HepG2 (cell line): ENCODE results near the gene ZSCAN5C. TPM values are rescaled to one million over a fixed set of nuclear protein-coding genes. Genes with fewer than 3 reads are reported as not detected.
A peak's percentile ranks its signal among the peaks of the same experiment; 100 is the strongest.

Source experiments
- GATAD1 ChIP-seq: IDR thresholded peaks from 2 replicates; pipeline ENCODE4 v1.6.1; 2016; ENCODE audit warnings: missing genetic modification reagents, missing compliant biosample characterization
- GATAD2A ChIP-seq: IDR thresholded peaks from 2 replicates; pipeline ENCODE4 v1.6.1; 2016
- MAZ ChIP-seq, 2 experiments: sonication (generic) in 1 of 2; formaldehyde crosslinking in 1 of 2; IDR thresholded peaks; 2 replicates each; pipeline versions ENCODE4 v1.5.0 to v1.6.1; 2012 to 2020; ENCODE audit warnings: low read depth in 2 of 2, mild to moderate bottlenecking in 2 of 2, borderline replicate concordance in 1 of 2, improper control_type of control experiment in 1 of 2, low read length in 1 of 2, missing genetic modification reagents in 1 of 2, moderate library complexity in 1 of 2
- MEF2D ChIP-seq: sonication (generic); formaldehyde crosslinking; IDR thresholded peaks from 2 replicates; pipeline ENCODE4 v1.5.1; 2020; ENCODE audit warnings: mild to moderate bottlenecking, missing genetic modification reagents
- MIER2 ChIP-seq: IDR thresholded peaks from 2 replicates; pipeline ENCODE4 v1.6.1; 2016; ENCODE audit warnings: missing biosample characterization, missing genetic modification reagents
- MTA3 ChIP-seq: sonication (generic); formaldehyde crosslinking; IDR thresholded peaks from 2 replicates; pipeline ENCODE4 v1.4.0; 2020; ENCODE audit warnings: missing genetic modification reagents
- MTF2 ChIP-seq: sonication (generic); formaldehyde crosslinking; IDR thresholded peaks from 2 replicates; pipeline ENCODE4 v1.5.0; 2020; ENCODE audit warnings: missing genetic modification reagents, borderline replicate concordance
- NCOA2 ChIP-seq: sonication (generic); formaldehyde crosslinking; IDR thresholded peaks from 2 replicates; pipeline ENCODE4 v1.8.0; 2022; ENCODE audit warnings: inconsistent platforms
- RELA ChIP-seq: sonication (generic); formaldehyde crosslinking; IDR thresholded peaks from 2 replicates; pipeline ENCODE4 v1.4.0; 2020; ENCODE audit warnings: missing genetic modification reagents
- SALL1 ChIP-seq: sonication (generic); formaldehyde crosslinking; IDR thresholded peaks from 2 replicates; pipeline ENCODE4 v1.8.0; 2022; ENCODE audit warnings: mild to moderate bottlenecking, missing genetic modification reagents
- SMAD1 ChIP-seq: sonication (generic); formaldehyde crosslinking; IDR thresholded peaks from 2 replicates; pipeline ENCODE4 v1.4.0; 2020; ENCODE audit warnings: missing genetic modification reagents, low read depth, mild to moderate bottlenecking, borderline replicate concordance
- ZFP91 ChIP-seq: sonication (generic); formaldehyde crosslinking; IDR thresholded peaks from 2 replicates; pipeline ENCODE4 v1.9.0; 2022; ENCODE audit warnings: missing genetic modification reagents, mild to moderate bottlenecking, borderline replicate concordance
- ZFX ChIP-seq: sonication (generic); formaldehyde crosslinking; IDR thresholded peaks from 2 replicates; pipeline ENCODE4 v1.4.0; 2020; ENCODE audit warnings: mild to moderate bottlenecking, low read depth, missing genetic modification reagents, moderate library complexity
- ZNF343 ChIP-seq: sonication (generic); formaldehyde crosslinking; IDR thresholded peaks from 2 replicates; pipeline ENCODE4 v1.4.0; 2020; ENCODE audit warnings: mild to moderate bottlenecking, missing genetic modification reagents
- ZNF563 ChIP-seq: sonication (generic); formaldehyde crosslinking; IDR thresholded peaks from 2 replicates; pipeline ENCODE4 v1.8.0; 2022; ENCODE audit warnings: mild to moderate bottlenecking, moderate library complexity, missing genetic modification reagents
- ZSCAN9 ChIP-seq: IDR thresholded peaks from 2 replicates; pipeline ENCODE4 v1.6.1; 2016; ENCODE audit warnings: borderline replicate concordance
- polyA plus RNA-seq, 8 experiments: library from polyadenylated mRNA; depleted of rRNA in 3 of 8; stranded (reverse) in 7 of 8; unstranded in 1 of 8; fragments of >200 nt; fragmentation: Illumina TruSeq in 4 of 8; extraction: Trizol in 4 of 8; gene quantifications; 2 replicates each; pipeline versions ENCODE4 v1.2.1 to v1.2.3, GENCODE V29; 2011 to 2016; ENCODE audit warnings: low read depth in 4 of 8, missing spikeins in 1 of 8, mixed read lengths in 1 of 8; ENCODE audit not compliant: insufficient read depth in 1 of 8
- total RNA-seq, 5 experiments: library from RNA; depleted of rRNA; stranded (reverse); fragments of >200 nt; fragmentation: Illumina TruSeq; extraction: Trizol; gene quantifications; 2 replicates each; pipeline ENCODE4 v1.2.3, GENCODE V29; 2016; ENCODE audit warnings: low read depth in 1 of 5
- TF ChIP-seq, protein P1 (sequence below), 2 experiments: IDR thresholded peaks; 2 replicates each; pipeline ENCODE4 v1.6.1; 2011 to 2012; ENCODE audit warnings: low read length in 2 of 2, borderline replicate concordance in 1 of 2, low read depth in 1 of 2, mild to moderate bottlenecking in 1 of 2, moderate library complexity in 1 of 2
- TF ChIP-seq, protein P2 (sequence below): IDR thresholded peaks from 2 replicates; pipeline ENCODE4 v1.6.1; 2016; ENCODE audit warnings: mild to moderate bottlenecking, missing biosample characterization, missing genetic modification reagents
- TF ChIP-seq, protein P3 (sequence below): sonication (generic); formaldehyde crosslinking; conservative IDR thresholded peaks from 2 replicates; pipeline ENCODE4 v1.4.0; 2020; ENCODE audit warnings: missing genetic modification reagents
- TF ChIP-seq, protein P4 (sequence below): IDR thresholded peaks from 2 replicates; pipeline ENCODE4 v1.6.1; 2016; ENCODE audit warnings: mild to moderate bottlenecking
- TF ChIP-seq, protein P5 (sequence below): sonication (generic); formaldehyde crosslinking; IDR thresholded peaks from 2 replicates; pipeline ENCODE4 v1.4.0; 2020; ENCODE audit warnings: missing genetic modification reagents

The ZSCAN5C gene
- total and polyA plus RNA-seq, 2 of the 13 experiments (the other 11 are each of a cell fraction or from before 2014, with no cell fraction given): not detected

DNA sequence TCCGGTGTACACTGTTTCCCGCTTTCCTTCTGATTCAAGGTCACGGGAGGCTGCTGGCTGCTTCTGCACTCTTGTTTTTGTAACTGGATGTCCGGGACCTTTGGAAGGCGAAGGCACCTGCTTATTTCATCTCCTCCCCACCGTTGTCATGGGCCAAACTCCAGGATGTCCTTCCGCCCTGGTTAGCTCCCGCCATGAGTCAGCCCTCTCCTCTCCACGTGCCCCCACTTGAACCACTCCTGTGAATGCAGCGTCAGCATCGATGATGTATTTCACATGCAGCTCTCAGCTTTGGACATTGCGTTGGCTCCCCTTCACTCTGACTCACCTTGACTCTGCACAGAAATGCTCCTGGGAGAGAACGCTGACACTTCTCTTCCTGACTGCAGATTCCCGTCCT lies 31.8 kb upstream of the ZSCAN5C start (continued):
- TF ChIP-seq MTF2 (CRISPR knock-in tag) (no peak), GATAD1 (CRISPR knock-in tag) (peak; percentile 56; the same call in 1 of the 2 replicates), ZFP91 (CRISPR knock-in tag) (peak; percentile 45; the same call in 1 of the 2 replicates), ZFX (peak; percentile 52; the same call in 1 of the 2 replicates), ZNF563 (peak; percentile 59; the same call in 1 of the 2 replicates), NCOA2 (CRISPR knock-in tag) (0 out of 2 replicates have a peak, but pooled peaks have one; percentile 43), MAZ (IDR thresholded peaks at IDR 0.05; ENCODE audit: borderline replicate concordance, low read depth, low read length) (peak; percentile 72; the same call in 1 of the 2 replicates), MAZ (CRISPR knock-in tag; IDR thresholded peaks at IDR 0.05; ENCODE audit: low read depth) (0 out of 2 replicates have a peak, but pooled peaks have one; percentile 43), MEF2D (peak; percentile 67), MIER2 (CRISPR knock-in tag) (peak; percentile 86; the same call in 1 of the 2 replicates), ZNF343 (no peak), SALL1 (peak; percentile 91), GATAD2A (CRISPR knock-in tag) (peak; percentile 77), MTA3 (CRISPR knock-in tag) (no peak), ZSCAN9 (CRISPR knock-in tag) (no peak), RELA (CRISPR knock-in tag) (no peak), SMAD1 (peak; percentile 45; the same call in 1 of the 2 replicates)
- TF ChIP-seq, protein P1, sequence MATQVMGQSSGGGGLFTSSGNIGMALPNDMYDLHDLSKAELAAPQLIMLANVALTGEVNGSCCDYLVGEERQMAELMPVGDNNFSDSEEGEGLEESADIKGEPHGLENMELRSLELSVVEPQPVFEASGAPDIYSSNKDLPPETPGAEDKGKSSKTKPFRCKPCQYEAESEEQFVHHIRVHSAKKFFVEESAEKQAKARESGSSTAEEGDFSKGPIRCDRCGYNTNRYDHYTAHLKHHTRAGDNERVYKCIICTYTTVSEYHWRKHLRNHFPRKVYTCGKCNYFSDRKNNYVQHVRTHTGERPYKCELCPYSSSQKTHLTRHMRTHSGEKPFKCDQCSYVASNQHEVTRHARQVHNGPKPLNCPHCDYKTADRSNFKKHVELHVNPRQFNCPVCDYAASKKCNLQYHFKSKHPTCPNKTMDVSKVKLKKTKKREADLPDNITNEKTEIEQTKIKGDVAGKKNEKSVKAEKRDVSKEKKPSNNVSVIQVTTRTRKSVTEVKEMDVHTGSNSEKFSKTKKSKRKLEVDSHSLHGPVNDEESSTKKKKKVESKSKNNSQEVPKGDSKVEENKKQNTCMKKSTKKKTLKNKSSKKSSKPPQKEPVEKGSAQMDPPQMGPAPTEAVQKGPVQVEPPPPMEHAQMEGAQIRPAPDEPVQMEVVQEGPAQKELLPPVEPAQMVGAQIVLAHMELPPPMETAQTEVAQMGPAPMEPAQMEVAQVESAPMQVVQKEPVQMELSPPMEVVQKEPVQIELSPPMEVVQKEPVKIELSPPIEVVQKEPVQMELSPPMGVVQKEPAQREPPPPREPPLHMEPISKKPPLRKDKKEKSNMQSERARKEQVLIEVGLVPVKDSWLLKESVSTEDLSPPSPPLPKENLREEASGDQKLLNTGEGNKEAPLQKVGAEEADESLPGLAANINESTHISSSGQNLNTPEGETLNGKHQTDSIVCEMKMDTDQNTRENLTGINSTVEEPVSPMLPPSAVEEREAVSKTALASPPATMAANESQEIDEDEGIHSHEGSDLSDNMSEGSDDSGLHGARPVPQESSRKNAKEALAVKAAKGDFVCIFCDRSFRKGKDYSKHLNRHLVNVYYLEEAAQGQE (IDR thresholded peaks at IDR 0.05; ENCODE audit: borderline replicate concordance in 1 of 2, low read depth in 1 of 2, low read length in 2 of 2): peak in 1 of 2 experiments; percentile 47; a peak in 1 of 4 replicates
- TF ChIP-seq, protein P2, sequence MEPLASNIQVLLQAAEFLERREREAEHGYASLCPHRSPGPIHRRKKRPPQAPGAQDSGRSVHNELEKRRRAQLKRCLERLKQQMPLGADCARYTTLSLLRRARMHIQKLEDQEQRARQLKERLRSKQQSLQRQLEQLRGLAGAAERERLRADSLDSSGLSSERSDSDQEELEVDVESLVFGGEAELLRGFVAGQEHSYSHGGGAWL: peak; percentile 48; the same call in 1 of the 2 replicates
- TF ChIP-seq, protein P3, sequence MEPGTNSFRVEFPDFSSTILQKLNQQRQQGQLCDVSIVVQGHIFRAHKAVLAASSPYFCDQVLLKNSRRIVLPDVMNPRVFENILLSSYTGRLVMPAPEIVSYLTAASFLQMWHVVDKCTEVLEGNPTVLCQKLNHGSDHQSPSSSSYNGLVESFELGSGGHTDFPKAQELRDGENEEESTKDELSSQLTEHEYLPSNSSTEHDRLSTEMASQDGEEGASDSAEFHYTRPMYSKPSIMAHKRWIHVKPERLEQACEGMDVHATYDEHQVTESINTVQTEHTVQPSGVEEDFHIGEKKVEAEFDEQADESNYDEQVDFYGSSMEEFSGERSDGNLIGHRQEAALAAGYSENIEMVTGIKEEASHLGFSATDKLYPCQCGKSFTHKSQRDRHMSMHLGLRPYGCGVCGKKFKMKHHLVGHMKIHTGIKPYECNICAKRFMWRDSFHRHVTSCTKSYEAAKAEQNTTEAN (CRISPR knock-in tag): 0 out of 2 replicates have a peak, but pooled peaks have one; percentile 42
- TF ChIP-seq, protein P4, sequence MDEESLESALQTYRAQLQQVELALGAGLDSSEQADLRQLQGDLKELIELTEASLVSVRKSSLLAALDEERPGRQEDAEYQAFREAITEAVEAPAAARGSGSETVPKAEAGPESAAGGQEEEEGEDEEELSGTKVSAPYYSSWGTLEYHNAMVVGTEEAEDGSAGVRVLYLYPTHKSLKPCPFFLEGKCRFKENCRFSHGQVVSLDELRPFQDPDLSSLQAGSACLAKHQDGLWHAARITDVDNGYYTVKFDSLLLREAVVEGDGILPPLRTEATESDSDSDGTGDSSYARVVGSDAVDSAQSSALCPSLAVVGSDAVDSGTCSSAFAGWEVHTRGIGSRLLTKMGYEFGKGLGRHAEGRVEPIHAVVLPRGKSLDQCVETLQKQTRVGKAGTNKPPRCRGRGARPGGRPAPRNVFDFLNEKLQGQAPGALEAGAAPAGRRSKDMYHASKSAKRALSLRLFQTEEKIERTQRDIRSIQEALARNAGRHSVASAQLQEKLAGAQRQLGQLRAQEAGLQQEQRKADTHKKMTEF (CRISPR knock-in tag): peak; percentile 73
- TF ChIP-seq, protein P5, sequence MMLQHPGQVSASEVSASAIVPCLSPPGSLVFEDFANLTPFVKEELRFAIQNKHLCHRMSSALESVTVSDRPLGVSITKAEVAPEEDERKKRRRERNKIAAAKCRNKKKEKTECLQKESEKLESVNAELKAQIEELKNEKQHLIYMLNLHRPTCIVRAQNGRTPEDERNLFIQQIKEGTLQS (CRISPR knock-in tag): peak; percentile 69
